Measurements from ENCODE around the gene NFYC.

Gene NFYC

GRCh38 chr1:40798366-40799281 lies 107.1 kb downstream of the NFYC start:
- no peak for DNase-seq (ENCODE audit: low spot score)

DNA sequence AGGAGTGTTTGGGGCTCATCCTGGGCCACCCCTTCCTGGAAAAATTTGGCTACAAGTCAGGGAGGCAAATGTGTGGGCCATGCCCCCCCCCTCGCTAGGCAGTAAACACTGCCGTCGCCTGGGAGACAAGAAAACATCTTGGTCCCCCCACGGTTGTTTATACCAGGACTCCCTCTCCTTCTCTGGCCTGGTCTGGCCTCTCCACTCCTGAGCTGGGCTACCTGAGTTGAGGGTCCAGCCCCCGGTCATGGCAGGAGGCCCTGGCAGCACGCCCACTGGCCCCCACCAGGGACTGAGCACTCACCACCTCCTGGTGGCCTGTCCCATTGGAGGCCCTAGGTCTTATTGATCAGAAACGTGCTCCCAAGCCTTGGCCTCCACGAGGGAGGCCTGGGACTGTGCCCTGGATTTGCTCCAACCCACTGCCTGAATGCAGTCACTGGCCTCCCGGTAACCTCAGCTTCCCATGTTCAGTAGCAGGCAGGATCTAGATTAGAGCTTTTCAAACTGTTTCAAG lies 107.9 kb downstream of the NFYC start:
- DNase-seq (ENCODE audit: low spot score), result no peak

DNA sequence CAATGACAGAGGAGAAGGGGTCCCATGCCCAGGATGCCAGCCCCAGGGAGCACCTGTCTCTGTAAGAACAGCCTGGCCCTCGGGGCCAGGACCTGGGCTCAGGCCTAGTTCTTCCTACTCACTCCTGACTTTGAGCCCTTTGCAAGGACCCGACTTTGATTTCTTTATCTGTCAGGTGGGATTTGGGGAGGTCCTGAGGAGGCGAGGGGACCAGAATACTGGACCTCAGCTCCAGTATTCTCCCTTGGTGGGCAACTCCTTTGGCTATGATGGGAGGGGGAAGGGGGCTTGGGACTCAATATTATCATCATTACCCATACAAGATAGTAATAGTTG lies 110.2 kb downstream of the NFYC start:
- DNase-seq (ENCODE audit: low spot score), result no peak

- DNase-seq (ENCODE audit: low spot score), result no peak
These were observed 110.7 kb downstream of the NFYC start for GRCh38 chr1:40802078-40802741.

- no peak for DNase-seq (ENCODE audit: low spot score)
These were observed 111.2 kb downstream of the NFYC start for GRCh38 chr1:40802742-40803113.

- DNase-seq (ENCODE audit: low spot score), result no peak
These were observed 111.9 kb downstream of the NFYC start for GRCh38 chr1:40803447-40803846.

DNA sequence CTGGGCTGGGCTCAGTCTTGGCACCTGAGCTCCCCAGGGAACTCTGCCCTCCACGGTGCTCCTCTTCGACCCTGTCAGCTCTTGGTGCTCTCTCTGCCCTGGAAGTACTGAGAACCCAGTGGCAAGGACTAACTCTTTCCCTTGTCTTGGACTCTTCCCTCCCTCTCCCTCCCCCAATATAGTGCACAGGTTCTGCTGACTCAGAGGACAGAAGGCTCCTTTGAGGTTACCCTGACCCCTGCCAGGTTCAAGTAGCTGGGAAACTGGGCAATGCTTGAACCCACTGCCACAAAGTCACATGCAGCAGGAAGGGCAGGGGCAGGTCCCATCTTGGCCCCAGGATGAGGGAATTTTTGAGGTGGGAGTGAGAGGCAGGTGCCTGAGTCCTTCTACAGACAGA lies 112.4 kb downstream of the NFYC start:
- DNase-seq (ENCODE audit: low spot score), result no peak

DNA sequence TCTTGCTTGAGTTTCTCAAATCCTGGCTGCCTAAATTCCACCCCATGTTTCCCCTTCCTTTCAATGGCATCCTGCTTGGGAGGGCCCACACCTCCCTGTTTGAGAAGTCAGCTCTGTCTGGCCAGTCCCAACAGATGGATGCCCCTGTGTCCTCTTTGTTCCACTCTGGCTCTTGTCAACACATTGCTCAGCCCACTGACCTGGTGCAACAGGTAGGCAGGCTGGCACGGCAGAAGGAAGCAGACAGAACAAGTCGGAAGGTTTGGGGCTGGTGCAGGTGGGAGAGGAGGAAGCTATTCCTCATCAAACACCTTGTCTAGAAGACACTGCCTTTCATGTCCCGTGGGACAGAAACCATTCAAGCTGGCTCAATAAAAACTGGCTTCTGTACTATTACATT lies 114.7 kb downstream of the NFYC start:
- DNase-seq (ENCODE audit: low spot score), result no peak

- DNase-seq (ENCODE audit: low spot score), result no peak
These were observed 115.5 kb downstream of the NFYC start for GRCh38 chr1:40806731-40807695.

GRCh38 chr1:40808002-40808401 lies 116.5 kb downstream of the NFYC start:
- no peak for DNase-seq (ENCODE audit: low spot score)

GRCh38 chr1:40808444-40808843 lies 116.9 kb downstream of the NFYC start:
- DNase-seq (ENCODE audit: low spot score), result no peak

GRCh38 chr1:40808909-40809308 lies 117.4 kb downstream of the NFYC start:
- DNase-seq (ENCODE audit: low spot score), result no peak

DNA sequence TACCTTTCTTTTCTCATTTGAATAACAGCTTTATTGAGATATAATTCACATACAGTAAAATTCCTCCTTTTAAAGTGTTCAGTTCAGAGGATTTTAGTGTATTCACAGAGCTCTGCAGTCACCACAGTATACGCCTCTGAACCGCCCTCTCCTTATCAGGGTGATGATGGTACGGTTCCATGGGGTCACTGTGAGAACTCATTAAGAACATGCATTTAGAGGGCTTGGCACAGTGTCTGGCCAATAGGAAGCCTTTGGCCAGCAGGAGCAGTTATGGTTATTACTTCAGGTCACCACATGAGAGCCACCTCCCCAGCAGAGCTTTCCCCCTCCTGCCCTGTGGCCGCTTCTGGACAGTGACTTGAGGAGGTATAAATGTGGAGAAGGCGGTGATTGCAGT lies 119.4 kb downstream of the NFYC start:
- DNase-seq (ENCODE audit: low spot score), result no peak

GRCh38 chr1:40815420-40815819 lies 123.9 kb downstream of the NFYC start:
- DNase-seq (ENCODE audit: low spot score), result no peak

- no peak for DNase-seq (ENCODE audit: low spot score)
These were observed 126.3 kb downstream of the NFYC start for GRCh38 chr1:40817791-40818263.

DNA sequence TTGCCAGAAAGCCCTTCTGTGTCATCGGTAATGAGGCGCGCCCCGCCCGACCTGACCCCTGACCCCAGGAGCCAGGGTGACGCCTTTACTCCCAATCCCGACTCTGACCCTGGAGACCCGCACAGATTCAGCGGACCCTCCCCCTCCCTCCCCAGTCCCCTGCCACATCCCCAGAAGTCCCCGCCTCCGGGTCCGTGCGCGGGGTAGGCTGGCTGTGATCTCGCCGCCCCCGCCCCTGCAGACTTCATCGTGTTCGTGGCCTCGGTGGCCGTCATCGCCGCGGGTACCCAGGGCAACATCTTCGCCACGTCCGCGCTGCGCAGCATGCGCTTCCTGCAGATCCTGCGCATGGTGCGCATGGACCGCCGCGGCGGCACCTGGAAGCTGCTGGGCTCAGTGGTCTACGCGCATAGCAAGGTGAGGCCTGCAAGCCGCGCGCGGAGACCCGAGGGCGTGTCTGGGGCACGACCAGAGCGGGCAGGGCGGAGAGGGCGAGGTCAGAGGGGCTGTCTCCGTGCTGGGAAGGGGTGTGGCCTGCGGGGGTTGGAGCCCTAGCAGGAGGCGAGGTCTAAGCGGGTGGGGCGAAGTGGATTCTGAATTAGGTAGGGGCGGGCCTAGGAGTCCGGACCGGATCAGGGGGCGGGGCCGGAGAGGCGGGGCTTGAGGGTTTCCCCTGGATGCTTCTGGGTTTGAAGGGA lies 126.9 kb downstream of the NFYC start:
- no peak for DNase-seq (ENCODE audit: low spot score)

GRCh38 chr1:40819101-40819500 lies 127.6 kb downstream of the NFYC start:
- no peak for DNase-seq (ENCODE audit: low spot score)

DNA sequence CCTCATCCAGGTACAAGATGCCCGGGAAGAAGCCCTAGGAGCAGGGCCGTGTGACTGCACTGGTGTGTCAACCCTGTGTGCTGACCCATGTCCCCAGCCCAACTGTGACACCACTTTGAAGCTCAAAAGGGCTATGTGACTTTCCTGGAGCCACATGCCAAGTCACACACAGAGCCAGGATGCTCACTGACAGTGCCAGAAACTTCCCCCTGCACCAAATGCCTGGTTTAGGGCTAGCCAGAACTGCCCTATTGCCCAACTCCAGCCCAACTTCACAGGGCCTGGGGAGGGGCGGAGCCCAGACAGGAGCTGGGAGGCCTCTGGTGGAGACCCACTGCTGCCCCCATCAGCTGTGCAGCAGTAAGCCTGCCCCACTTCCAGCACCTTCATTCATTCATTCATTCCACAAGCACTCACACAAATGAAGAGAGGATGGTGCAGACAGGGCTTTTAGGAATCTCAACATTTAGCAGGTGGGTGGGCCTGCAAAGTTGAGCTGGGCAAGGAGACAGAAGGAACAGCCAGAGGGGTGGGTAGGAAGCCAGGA lies 128.8 kb downstream of the NFYC start:
- no peak for DNase-seq (ENCODE audit: low spot score)
